Nephron progenitor cell (in vitro differentiated cells): ENCODE results near the gene ADAMTSL3.

Experiments used
- DNase-seq: peaks from one replicate; pipeline ENCODE4 v3.0.0; 2021
- H3K27ac Mint-ChIP-seq: 2 replicates; pipeline ENCODE4 v1.8.0; 2021; ENCODE audit warnings: mild to moderate bottlenecking, moderate library complexity, mixed read lengths
- H3K27me3 Mint-ChIP-seq: 2 replicates; pipeline ENCODE4 v1.8.0; 2021; ENCODE audit warnings: mild to moderate bottlenecking, low read depth, mixed read lengths; ENCODE audit not compliant: poor library complexity
- H3K36me3 Mint-ChIP-seq: 2 replicates; pipeline ENCODE4 v1.8.0; 2021; ENCODE audit warnings: low read depth, mixed read lengths
- H3K4me1 Mint-ChIP-seq: 2 replicates; pipeline ENCODE4 v1.8.0; 2021; ENCODE audit warnings: mixed read lengths
- H3K4me3 Mint-ChIP-seq: 2 replicates; pipeline ENCODE4 v1.8.0; 2021; ENCODE audit warnings: mild to moderate bottlenecking, moderate library complexity, mixed read lengths
- H3K9me3 Mint-ChIP-seq: 2 replicates; pipeline ENCODE4 v1.8.0; 2021; ENCODE audit warnings: mild to moderate bottlenecking, moderate library complexity, mixed read lengths
- TF ChIP-seq, protein P1 (sequence below): fragments of 200-600 bp; sonication (generic); IDR thresholded peaks from 2 replicates; pipeline ENCODE4 v1.5.0; 2021; ENCODE audit warnings: antibody characterized with exemption

ADAMTSL3 gene

DNA sequence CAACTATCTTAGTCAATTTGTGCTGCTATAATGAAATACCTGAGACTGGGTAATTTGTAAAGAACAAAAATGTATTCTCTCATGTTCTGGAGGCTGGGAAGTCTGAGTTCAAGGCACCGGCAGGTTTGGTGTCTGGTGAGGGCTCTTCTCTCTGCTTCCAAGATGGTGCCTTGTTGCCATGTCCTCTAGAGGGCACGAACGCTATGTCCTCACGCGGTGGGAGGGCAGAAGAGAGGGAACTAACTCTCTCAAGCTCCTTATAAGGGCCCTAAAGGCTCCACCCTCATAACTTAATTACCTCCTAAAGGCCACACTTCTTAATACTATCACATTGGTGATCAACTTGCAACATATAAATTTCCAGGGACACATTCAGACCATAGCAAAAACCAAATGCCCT, 108.4 kb downstream of the ADAMTSL3 start:
- peaks cover 11% of the 10 kb centered on the region for H3K4me1 Mint-ChIP-seq
- peaks cover 20% of the 10 kb centered on the region for H3K9me3 Mint-ChIP-seq
- H3K27me3 Mint-ChIP-seq = no peaks in the 10 kb centered on the region
- no peak overlapping the region for H3K4me3 Mint-ChIP-seq
- TF ChIP-seq, protein P1, sequence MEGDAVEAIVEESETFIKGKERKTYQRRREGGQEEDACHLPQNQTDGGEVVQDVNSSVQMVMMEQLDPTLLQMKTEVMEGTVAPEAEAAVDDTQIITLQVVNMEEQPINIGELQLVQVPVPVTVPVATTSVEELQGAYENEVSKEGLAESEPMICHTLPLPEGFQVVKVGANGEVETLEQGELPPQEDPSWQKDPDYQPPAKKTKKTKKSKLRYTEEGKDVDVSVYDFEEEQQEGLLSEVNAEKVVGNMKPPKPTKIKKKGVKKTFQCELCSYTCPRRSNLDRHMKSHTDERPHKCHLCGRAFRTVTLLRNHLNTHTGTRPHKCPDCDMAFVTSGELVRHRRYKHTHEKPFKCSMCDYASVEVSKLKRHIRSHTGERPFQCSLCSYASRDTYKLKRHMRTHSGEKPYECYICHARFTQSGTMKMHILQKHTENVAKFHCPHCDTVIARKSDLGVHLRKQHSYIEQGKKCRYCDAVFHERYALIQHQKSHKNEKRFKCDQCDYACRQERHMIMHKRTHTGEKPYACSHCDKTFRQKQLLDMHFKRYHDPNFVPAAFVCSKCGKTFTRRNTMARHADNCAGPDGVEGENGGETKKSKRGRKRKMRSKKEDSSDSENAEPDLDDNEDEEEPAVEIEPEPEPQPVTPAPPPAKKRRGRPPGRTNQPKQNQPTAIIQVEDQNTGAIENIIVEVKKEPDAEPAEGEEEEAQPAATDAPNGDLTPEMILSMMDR = no peak
- peaks cover 6% of the 10 kb centered on the region for H3K36me3 Mint-ChIP-seq
- H3K27ac Mint-ChIP-seq = no peak overlapping the region
- DNase-seq = no peak

DNA sequence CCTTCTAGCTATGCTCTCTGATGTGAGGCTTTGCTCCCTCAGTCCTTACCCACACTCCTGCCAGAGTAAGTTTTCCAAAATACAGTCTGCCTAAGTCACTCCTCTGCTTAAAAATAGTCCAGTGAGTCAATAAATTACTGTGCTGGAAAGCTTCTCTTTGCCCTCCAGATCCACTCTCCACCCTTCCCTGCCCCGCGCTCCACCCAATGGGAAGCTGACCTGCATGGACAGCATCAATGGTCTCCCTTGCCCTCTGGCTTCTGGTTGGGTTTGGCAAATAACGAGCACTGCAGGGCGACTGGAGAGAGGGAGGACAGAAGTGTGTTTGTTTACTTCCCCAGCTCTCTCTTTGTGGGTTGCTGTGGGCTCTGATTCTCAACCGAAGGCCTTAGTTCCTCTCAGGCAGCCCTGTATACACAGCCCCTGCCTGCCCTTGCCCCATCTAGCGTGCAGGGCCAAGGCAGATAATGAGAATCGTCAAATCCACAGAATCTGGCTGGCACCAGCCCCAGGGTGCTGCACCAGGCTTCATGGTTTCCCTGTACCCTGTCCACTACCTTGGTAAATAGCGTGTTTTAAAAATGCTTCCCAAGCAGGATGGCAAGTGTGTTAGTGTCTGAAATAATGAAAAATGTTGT, 110.4 kb downstream of the ADAMTSL3 start:
- Mint-ChIP-seq H3K27ac (no peak overlapping the region), H3K9me3 (peaks cover 4% of the 10 kb centered on the region), H3K4me1 (peaks cover 11% of the 10 kb centered on the region), H3K27me3 (no peaks in the 10 kb centered on the region), H3K4me3 (no peak overlapping the region), H3K36me3 (no peaks in the 10 kb centered on the region)
- no peak for DNase-seq
- TF ChIP-seq, protein P1 = no peak

DNA sequence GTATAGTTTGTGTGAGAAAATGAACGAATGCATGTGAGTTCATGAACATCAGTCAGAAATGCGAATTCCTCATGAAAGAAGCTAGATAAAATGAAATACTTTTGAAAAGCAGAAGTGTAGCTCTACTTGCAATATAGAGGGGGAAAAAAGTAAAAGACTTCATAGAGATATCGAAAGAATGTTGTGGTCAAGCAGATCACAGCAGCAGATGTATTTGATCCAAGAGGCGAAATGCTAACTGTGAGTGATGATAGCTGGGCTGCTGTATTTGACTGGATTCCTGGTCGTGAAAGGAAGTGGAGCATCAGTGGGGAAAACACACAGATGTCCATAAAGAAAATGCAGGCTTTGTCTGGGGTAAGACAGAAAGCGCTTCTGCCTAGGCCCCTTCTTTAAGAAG, 112.4 kb downstream of the ADAMTSL3 start:
- Mint-ChIP-seq H3K27me3 (no peaks in the 10 kb centered on the region), H3K9me3 (no peaks in the 10 kb centered on the region), H3K4me3 (no peak overlapping the region), H3K4me1 (peaks cover 11% of the 10 kb centered on the region), H3K27ac (no peak overlapping the region), H3K36me3 (no peaks in the 10 kb centered on the region)
- TF ChIP-seq, protein P1 = no peak
- DNase-seq = no peak

DNA sequence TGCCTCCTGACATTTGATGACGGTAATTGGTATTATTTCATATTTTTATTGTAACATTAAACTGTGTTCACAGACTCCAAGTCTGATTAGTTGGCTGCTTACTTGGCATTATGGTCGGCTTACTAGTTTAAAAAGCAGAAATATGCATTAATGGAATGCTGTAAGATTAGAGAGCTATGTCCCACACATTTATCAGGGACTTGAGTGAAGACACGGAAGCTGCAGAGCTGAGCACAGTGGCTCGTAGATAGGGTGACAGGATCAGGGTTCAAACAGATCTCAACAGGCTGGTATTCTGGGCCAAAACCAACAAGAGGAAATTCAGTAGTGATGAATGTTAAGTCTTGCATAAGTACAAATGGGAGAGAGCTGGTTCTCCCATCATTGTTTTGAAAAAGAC, 113.8 kb downstream of the ADAMTSL3 start:
- Mint-ChIP-seq H3K36me3 (no peaks in the 10 kb centered on the region), H3K9me3 (no peaks in the 10 kb centered on the region), H3K4me3 (no peak overlapping the region), H3K4me1 (peaks cover 11% of the 10 kb centered on the region), H3K27ac (no peak overlapping the region), H3K27me3 (no peaks in the 10 kb centered on the region)
- TF ChIP-seq, protein P1 = no peak
- DNase-seq = no peak

DNA sequence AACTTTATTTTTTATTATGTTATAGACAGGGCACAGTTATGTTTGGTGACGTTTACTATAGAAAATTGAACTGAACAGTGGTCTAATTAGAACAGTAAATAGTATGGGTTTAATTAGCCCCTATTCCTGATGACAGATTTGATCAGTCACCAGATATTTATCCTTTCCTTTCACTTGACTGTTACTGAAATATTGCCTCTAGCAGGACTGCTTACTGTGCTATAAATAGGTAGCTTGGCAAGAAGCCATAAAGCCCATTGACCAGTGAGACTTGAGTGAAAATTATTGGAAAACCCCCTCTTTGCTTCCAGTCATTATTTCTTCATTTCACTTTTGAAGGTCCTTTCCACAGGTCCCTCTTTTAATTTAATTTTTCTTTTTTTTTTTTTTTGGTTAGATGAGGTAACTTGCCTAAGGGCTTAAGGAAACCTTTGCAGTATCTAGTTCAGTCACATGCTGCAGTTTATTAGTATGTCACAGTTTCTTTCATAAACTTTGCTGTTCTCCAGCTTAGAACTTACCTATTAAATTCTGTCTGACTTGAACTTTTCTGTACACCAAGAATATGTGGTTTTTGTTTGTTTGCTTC, 115.6 kb downstream of the ADAMTSL3 start:
- H3K36me3 Mint-ChIP-seq = no peaks in the 10 kb centered on the region
- H3K27me3 Mint-ChIP-seq = no peaks in the 10 kb centered on the region
- H3K4me1 Mint-ChIP-seq = peaks cover 4% of the 10 kb centered on the region
- no peak for DNase-seq
- H3K27ac Mint-ChIP-seq = no peak overlapping the region
- no peaks in the 10 kb centered on the region for H3K9me3 Mint-ChIP-seq
- H3K4me3 Mint-ChIP-seq = no peak overlapping the region
- TF ChIP-seq, protein P1 = no peak

DNA sequence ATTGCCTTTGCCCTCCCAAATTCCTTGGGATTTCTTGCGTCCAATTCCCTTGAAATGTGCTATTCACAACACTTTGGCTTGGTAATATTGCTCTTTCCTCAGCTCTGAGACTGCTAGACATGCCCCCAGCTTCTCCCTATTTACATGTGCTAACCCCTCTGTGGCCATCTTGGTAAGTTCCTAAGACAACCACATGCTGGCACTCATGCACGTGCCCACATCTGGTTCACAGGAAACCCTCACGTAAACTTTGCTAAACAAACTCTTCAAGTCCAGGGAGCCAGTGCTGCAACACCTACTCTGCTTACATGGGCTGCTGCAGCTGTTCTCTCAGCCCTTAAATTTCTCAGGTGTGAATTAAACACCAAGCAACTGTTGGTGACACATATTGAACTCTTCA, 121.8 kb downstream of the ADAMTSL3 start:
- Mint-ChIP-seq H3K4me3 (no peak overlapping the region), H3K27me3 (peaks cover 6% of the 10 kb centered on the region), H3K4me1 (no peaks in the 10 kb centered on the region), H3K27ac (no peak overlapping the region), H3K9me3 (peaks cover 14% of the 10 kb centered on the region), H3K36me3 (no peaks in the 10 kb centered on the region)
- no peak for DNase-seq
- TF ChIP-seq, protein P1 = no peak
